GM20000 (cell line): ENCODE results near the gene TOMM22.
"Not testable (repeated sequence)": the region's sequence is repeated elsewhere in the genome, so short reads cannot be mapped to it uniquely, and the experiment has no call there.

Experiments
- DNase-seq: peaks from one replicate; pipeline ENCODE4 v3.0.0; 2012; ENCODE audit warnings: low spot score
- CTCF ChIP-seq: IDR thresholded peaks from 2 replicates; pipeline ENCODE4 v1.5.1; 2012; ENCODE audit warnings: mild to moderate bottlenecking, control low read depth; ENCODE audit errors: extremely low read depth, missing control alignments

Gene TOMM22

GRCh38 chr22:38681582-38682335 is at the start of gene TOMM22:
TSS of gene TOMM22 (plus strand) at chr22:38681957. CDS start at chr22:38681979, 22 bp downstream.
- peak; percentile 95 for DNase-seq

GRCh38 chr22:38632528-38632927 is 49.2 kb upstream of the TOMM22 start:
- no peak for DNase-seq
- TF ChIP-seq CTCF = no peak

More at GRCh38 chr22:38681582-38682335, at the start of gene TOMM22:
- peak; percentile 94 for TF ChIP-seq CTCF

- DNase-seq = no peak
- TF ChIP-seq CTCF = no peak
These were observed 43.5 kb upstream of the TOMM22 start for GRCh38 chr22:38638216-38638615.

GRCh38 chr22:38638728-38639127 is 43.0 kb upstream of the TOMM22 start:
- no peak for TF ChIP-seq CTCF

GRCh38 chr22:38641476-38642040 is 40.2 kb upstream of the TOMM22 start:
- DNase-seq = no peak
- TF ChIP-seq CTCF = no peak

More at GRCh38 chr22:38638728-38639127, 43.0 kb upstream of the TOMM22 start:
- DNase-seq = no peak

GRCh38 chr22:38644245-38644644 is 37.5 kb upstream of the TOMM22 start:
- DNase-seq = not testable (repeated sequence)

- no peak for DNase-seq
- no peak for TF ChIP-seq CTCF
These were observed 36.3 kb upstream of the TOMM22 start for GRCh38 chr22:38645430-38645829.
